ENCODE results near the gene ZNF584.
"Not testable (repeated sequence)": the region's sequence is repeated elsewhere in the genome, so short reads cannot be mapped to it uniquely, and the experiment has no call there.

The ZNF584 gene

GRCh38 chr19:58398087-58398486, 10.4 kb upstream of the ZNF584 start:
- Histone ChIP-seq H3K9ac (ENCODE audit: insufficient read length) (no peak overlapping the region), H3K9me3 (ENCODE audit: low read depth, low read length) (no peaks in the 10 kb centered on the region), H3K4me3 (no peak overlapping the region), H3K27ac (no peak overlapping the region), H3K36me3 (ENCODE audit: insufficient read depth, low read length) (peaks cover 21% of the 10 kb centered on the region)
- DNase-seq (ENCODE audit: low read depth, low spot score): no peak
- no peak for TF ChIP-seq FOXP2 (optimal IDR thresholded peaks at IDR 0.05; ENCODE audit: control extremely low read depth, extremely low read length, insufficient read depth)
- no peak for TF ChIP-seq POLR2AphosphoS5 (IDR thresholded peaks at IDR 0.05; ENCODE audit: borderline replicate concordance, low read depth, low read length)

DNA sequence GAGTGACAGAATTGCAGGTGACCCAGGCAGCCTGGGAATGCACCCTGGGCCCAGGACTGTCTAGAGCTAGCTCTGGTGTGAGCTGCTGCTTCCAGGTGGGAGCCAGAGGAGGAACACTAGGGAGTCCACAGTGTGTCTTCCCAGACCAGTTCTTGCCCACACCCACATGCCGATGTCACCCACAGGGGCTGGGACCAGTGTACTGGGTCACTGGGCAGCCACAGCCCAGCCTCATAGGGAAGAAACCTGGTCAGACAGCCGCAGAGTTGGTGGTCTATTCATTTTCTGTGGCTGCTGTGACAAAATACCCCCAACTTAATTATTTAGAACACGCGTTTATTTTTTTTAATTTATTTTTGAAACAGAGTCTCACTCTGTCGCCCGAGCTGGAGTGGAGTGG, 9.9 kb upstream of the ZNF584 start:
- Histone ChIP-seq H3K27ac (no peak overlapping the region), H3K4me3 (no peak overlapping the region), H3K9ac (ENCODE audit: insufficient read length) (no peak overlapping the region), H3K36me3 (ENCODE audit: insufficient read depth, low read length) (peaks cover 16% of the 10 kb centered on the region), H3K9me3 (ENCODE audit: low read depth, low read length) (no peaks in the 10 kb centered on the region)
- no peak for DNase-seq (ENCODE audit: low read depth, low spot score)
- TF ChIP-seq FOXP2 (optimal IDR thresholded peaks at IDR 0.05; ENCODE audit: control extremely low read depth, extremely low read length, insufficient read depth) (no peak), EZH2 (IDR thresholded peaks at IDR 0.05) (no peak), POLR2AphosphoS5 (IDR thresholded peaks at IDR 0.05; ENCODE audit: borderline replicate concordance, low read depth, low read length) (no peak)

- Histone ChIP-seq H3K4me3 (no peak overlapping the region), H3K9ac (ENCODE audit: insufficient read length) (no peak overlapping the region), H3K9me3 (ENCODE audit: low read depth, low read length) (no peaks in the 10 kb centered on the region), H3K27ac (no peak overlapping the region), H3K36me3 (ENCODE audit: insufficient read depth, low read length) (peaks cover 3% of the 10 kb centered on the region)
- no peak for DNase-seq (ENCODE audit: low read depth, low spot score)
- TF ChIP-seq POLR2AphosphoS5 (IDR thresholded peaks at IDR 0.05; ENCODE audit: borderline replicate concordance, low read depth, low read length) (no peak), FOXP2 (optimal IDR thresholded peaks at IDR 0.05; ENCODE audit: control extremely low read depth, extremely low read length, insufficient read depth) (no peak), EZH2 (IDR thresholded peaks at IDR 0.05) (no peak)
Measured at GRCh38 chr19:58399903-58400302, 8.5 kb upstream of the ZNF584 start.

- Histone ChIP-seq H3K9ac (ENCODE audit: insufficient read length) (no peak overlapping the region), H3K36me3 (ENCODE audit: insufficient read depth, low read length) (no peaks in the 10 kb centered on the region; the same call in 1 of the 2 replicates), H3K9me3 (ENCODE audit: low read depth, low read length) (no peaks in the 10 kb centered on the region), H3K4me3 (peak overlapping the region; percentile 68), H3K27ac (0 out of 2 replicates have a peak overlapping the region, but pooled peaks have one; percentile 19)
- no peak for DNase-seq (ENCODE audit: low read depth, low spot score)
- TF ChIP-seq EZH2 (IDR thresholded peaks at IDR 0.05): no peak
- no peak for TF ChIP-seq FOXP2 (optimal IDR thresholded peaks at IDR 0.05; ENCODE audit: control extremely low read depth, extremely low read length, insufficient read depth)
- no peak for TF ChIP-seq POLR2AphosphoS5 (IDR thresholded peaks at IDR 0.05; ENCODE audit: borderline replicate concordance, low read depth, low read length)
Measured at GRCh38 chr19:58400316-58400915, 8.0 kb upstream of the ZNF584 start.

- H3K4me3 ChIP-seq: peak overlapping the region; percentile 98
- TF ChIP-seq EZH2 (IDR thresholded peaks at IDR 0.05) (no peak), FOXP2 (optimal IDR thresholded peaks at IDR 0.05; ENCODE audit: control extremely low read depth, extremely low read length, insufficient read depth) (peak; percentile 87), POLR2AphosphoS5 (IDR thresholded peaks at IDR 0.05; ENCODE audit: borderline replicate concordance, low read depth, low read length) (peak; percentile 96)
- H3K27ac ChIP-seq: peak overlapping the region; percentile 77; the same call in 1 of the 2 replicates
- peak overlapping the region; percentile 83 for H3K9ac ChIP-seq (ENCODE audit: insufficient read length)
- no peaks in the 10 kb centered on the region for H3K9me3 ChIP-seq (ENCODE audit: low read depth, low read length)
- DNase-seq (ENCODE audit: low read depth, low spot score): peak; percentile 94
- no peaks in the 10 kb centered on the region for H3K36me3 ChIP-seq (ENCODE audit: insufficient read depth, low read length)
Measured at GRCh38 chr19:58400916-58401839, 7.3 kb upstream of the ZNF584 start.

DNA sequence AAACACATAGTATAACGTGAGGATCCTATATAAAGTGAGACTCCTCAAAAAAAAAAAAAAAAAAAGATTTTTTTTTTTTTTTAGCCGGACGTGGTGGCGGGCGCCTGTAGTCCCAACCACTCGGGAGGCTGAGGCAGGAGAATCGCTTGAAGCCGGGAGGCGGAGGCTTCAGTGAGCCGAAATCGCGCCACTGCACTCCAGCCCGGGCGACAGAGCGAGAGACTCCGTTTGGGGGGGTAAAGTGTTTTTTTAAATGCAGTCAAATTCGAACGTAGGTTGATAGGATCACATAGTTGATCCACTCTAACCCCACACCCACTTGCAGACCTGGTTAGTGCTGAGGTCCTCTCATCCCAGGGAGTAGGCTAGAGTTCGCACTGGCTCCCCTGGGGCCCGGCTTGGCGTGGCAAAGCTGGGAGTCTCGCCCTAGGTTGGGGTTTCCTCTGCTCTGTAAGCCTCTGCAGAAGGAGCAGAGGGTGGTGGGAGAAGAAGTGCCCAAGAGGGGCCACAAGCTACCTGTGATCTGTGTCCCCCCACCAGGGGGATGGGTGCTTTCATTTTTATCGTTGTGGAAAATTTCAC, 6.5 kb upstream of the ZNF584 start:
- Histone ChIP-seq H3K4me3 (peak overlapping the region; percentile 98), H3K36me3 (ENCODE audit: insufficient read depth, low read length) (no peaks in the 10 kb centered on the region), H3K9me3 (ENCODE audit: low read depth, low read length) (no peaks in the 10 kb centered on the region), H3K9ac (ENCODE audit: insufficient read length) (peak overlapping the region; percentile 83), H3K27ac (peak overlapping the region; percentile 77)
- DNase-seq (ENCODE audit: low read depth, low spot score): no peak
- TF ChIP-seq POLR2AphosphoS5 (IDR thresholded peaks at IDR 0.05; ENCODE audit: borderline replicate concordance, low read depth, low read length): no peak
- TF ChIP-seq EZH2 (IDR thresholded peaks at IDR 0.05): no peak
- TF ChIP-seq FOXP2 (optimal IDR thresholded peaks at IDR 0.05; ENCODE audit: control extremely low read depth, extremely low read length, insufficient read depth): no peak

DNA sequence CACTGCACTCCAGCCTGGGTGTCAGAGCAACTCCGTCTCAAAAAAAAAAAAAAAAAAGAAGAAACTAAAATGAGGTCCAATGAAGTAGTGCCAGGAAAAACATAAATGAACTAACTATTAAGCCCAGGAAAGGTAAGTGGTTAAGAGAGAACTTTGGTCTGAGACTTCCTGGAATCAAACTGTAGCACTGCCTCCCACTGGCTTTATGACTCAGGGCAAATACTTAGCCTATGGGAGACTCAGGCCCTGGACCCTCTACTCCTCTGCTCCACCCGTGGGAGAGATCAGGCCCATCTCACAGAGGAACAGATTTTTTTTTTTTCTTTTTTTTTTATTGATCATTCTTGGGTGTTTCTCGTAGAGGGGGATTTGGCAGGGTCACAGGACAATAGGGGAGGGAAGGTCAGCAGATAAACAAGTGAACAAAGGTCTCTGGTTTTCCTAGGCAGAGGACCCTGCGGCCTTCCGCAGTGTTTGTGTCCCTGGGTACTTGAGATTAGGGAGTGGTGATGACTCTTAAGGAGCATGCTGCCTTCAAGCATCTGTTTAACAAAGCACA, 4.5 kb upstream of the ZNF584 start:
- peak overlapping the region; percentile 81 for H3K27ac ChIP-seq
- not testable (repeated sequence) for H3K4me3 ChIP-seq; DNase-seq (ENCODE audit: low read depth, low spot score); H3K9me3 ChIP-seq (ENCODE audit: low read depth, low read length); H3K36me3 ChIP-seq (ENCODE audit: insufficient read depth, low read length); H3K9ac ChIP-seq (ENCODE audit: insufficient read length)

All from SK-N-MC (cell line).